H9 (cell line): Measurements from ENCODE around the gene PRSS23. TPM values are rescaled to one million over a fixed set of nuclear protein-coding genes. Genes with fewer than 3 reads are reported as not detected.

Experiments
- DNase-seq: peaks from one replicate; pipeline ENCODE4 v3.0.0-alpha.2; 2017
- H2AFZ ChIP-seq: one replicate; pipeline ENCODE4 v1.6.1; 2013; ENCODE audit warnings: mild to moderate bottlenecking, low read length, control low read depth, moderate library complexity
- H2AK5ac ChIP-seq: 2 replicates; pipeline ENCODE4 v1.6.1; 2013; ENCODE audit warnings: low read length, control low read depth, mixed read lengths; ENCODE audit not compliant: insufficient read length
- H2BK120ac ChIP-seq: one replicate; pipeline ENCODE4 v1.6.1; 2013; ENCODE audit warnings: low read depth, mild to moderate bottlenecking, low read length, control low read depth, inconsistent platforms; ENCODE audit not compliant: poor library complexity, severe bottlenecking
- H2BK12ac ChIP-seq: 2 replicates; pipeline ENCODE4 v1.6.1; 2013; ENCODE audit warnings: low read length, control low read depth, mixed read lengths, low read depth; ENCODE audit not compliant: insufficient read length
- H2BK15ac ChIP-seq: 2 replicates; pipeline ENCODE4 v1.6.1; 2013; ENCODE audit warnings: low read depth, low read length, control low read depth
- H2BK20ac ChIP-seq: one replicate; pipeline ENCODE4 v1.6.1; 2013; ENCODE audit warnings: low read depth, mild to moderate bottlenecking, low read length, control low read depth, inconsistent platforms; ENCODE audit not compliant: poor library complexity, severe bottlenecking
- H2BK5ac ChIP-seq: 2 replicates; pipeline ENCODE4 v1.6.1; 2013; ENCODE audit warnings: low read length, control low read depth, mixed read lengths; ENCODE audit not compliant: insufficient read length
- H3K14ac ChIP-seq: 2 replicates; pipeline ENCODE4 v1.6.1; 2013; ENCODE audit warnings: low read length, control low read depth; ENCODE audit not compliant: insufficient read depth
- H3K18ac ChIP-seq: 2 replicates; pipeline ENCODE4 v1.6.1; 2013; ENCODE audit warnings: low read depth, mild to moderate bottlenecking, mixed read lengths, low read length, control low read depth; ENCODE audit not compliant: insufficient read length
- H3K23ac ChIP-seq: 2 replicates; pipeline ENCODE4 v1.6.1; 2013; ENCODE audit warnings: low read length, control low read depth, mixed read lengths, low read depth; ENCODE audit not compliant: insufficient read length
- H3K23me2 ChIP-seq: 2 replicates; pipeline ENCODE4 v1.6.1; 2013; ENCODE audit warnings: low read depth, mild to moderate bottlenecking, mixed read lengths, low read length, control low read depth; ENCODE audit not compliant: insufficient read length, poor library complexity, severe bottlenecking
- H3K27ac ChIP-seq: 2 replicates; pipeline ENCODE4 v1.5.1; 2013; ENCODE audit warnings: low read length, control low read depth, mixed read lengths, low read depth; ENCODE audit not compliant: insufficient read length
- H3K27me3 ChIP-seq: 2 replicates; pipeline ENCODE4 v1.6.1; 2013; ENCODE audit warnings: low read length, control low read depth, inconsistent platforms; ENCODE audit not compliant: insufficient read depth
- H3K4ac ChIP-seq: 2 replicates; pipeline ENCODE4 v1.6.1; 2013; ENCODE audit warnings: low read depth, mild to moderate bottlenecking, control low read depth, inconsistent platforms, low read length, moderate library complexity
- H3K4me1 ChIP-seq: 2 replicates; pipeline ENCODE4 v1.6.1; 2013; ENCODE audit warnings: low read length, control low read depth, inconsistent platforms; ENCODE audit not compliant: insufficient read depth
- H3K4me2 ChIP-seq: 2 replicates; pipeline ENCODE4 v1.6.1; 2013; ENCODE audit warnings: low read length, control low read depth, mixed read lengths; ENCODE audit not compliant: insufficient read length, insufficient read depth
- H3K56ac ChIP-seq: 2 replicates; pipeline ENCODE4 v1.6.1; 2013; ENCODE audit warnings: low read depth, mild to moderate bottlenecking, mixed read lengths, low read length, control low read depth; ENCODE audit not compliant: insufficient read length
- H3K79me1 ChIP-seq: 2 replicates; pipeline ENCODE4 v1.6.1; 2013; ENCODE audit warnings: low read depth, mild to moderate bottlenecking, moderate library complexity, low read length, control low read depth, inconsistent platforms; ENCODE audit not compliant: insufficient read depth, poor library complexity, severe bottlenecking
- H3K79me2 ChIP-seq: 2 replicates; pipeline ENCODE4 v1.6.1; 2013; ENCODE audit warnings: low read length, control low read depth, inconsistent platforms; ENCODE audit not compliant: insufficient read depth
- H3K9ac ChIP-seq: 2 replicates; pipeline ENCODE4 v1.6.1; 2013; ENCODE audit warnings: low read length, control low read depth, mixed read lengths; ENCODE audit not compliant: insufficient read length; ENCODE audit errors: extremely low read depth
- H3K9me3 ChIP-seq: one replicate; pipeline ENCODE4 v1.6.1; 2013; ENCODE audit warnings: low read depth, low read length, inconsistent platforms; ENCODE audit not compliant: control insufficient read depth
- H3T11ph ChIP-seq: one replicate; pipeline ENCODE4 v1.6.1; 2013; ENCODE audit warnings: mild to moderate bottlenecking, low read length, control low read depth, inconsistent platforms
- H4K20me1 ChIP-seq: one replicate; pipeline ENCODE4 v1.6.1; 2013; ENCODE audit not compliant: control insufficient read depth, insufficient read length, insufficient read depth
- H4K5ac ChIP-seq: 2 replicates; pipeline ENCODE4 v1.6.1; 2013; ENCODE audit warnings: low read depth, mild to moderate bottlenecking, mixed read lengths, low read length, control low read depth; ENCODE audit not compliant: insufficient read length
- H4K8ac ChIP-seq: replicated peaks from 2 replicates; pipeline ENCODE4 v1.6.1; 2013; ENCODE audit warnings: low read length, control low read depth, mixed read lengths, low read depth; ENCODE audit not compliant: insufficient read length
- H4K91ac ChIP-seq: 2 replicates; pipeline ENCODE4 v1.6.1; 2013; ENCODE audit warnings: low read depth, mild to moderate bottlenecking, moderate library complexity, mixed read lengths, low read length, control low read depth; ENCODE audit not compliant: insufficient read length
- H3K27ac Mint-ChIP-seq, 3 experiments: 2 replicates in 2 of 3; 3 replicates in 1 of 3; pipeline ENCODE4 v1.8.0; 2020 to 2021; ENCODE audit warnings: mixed read lengths in 3 of 3, mild to moderate bottlenecking in 1 of 3, moderate library complexity in 1 of 3
- H3K27me3 Mint-ChIP-seq: 2 replicates; pipeline ENCODE4 v1.8.0; 2021; ENCODE audit warnings: low read depth, mild to moderate bottlenecking, moderate library complexity, mixed read lengths
- H3K36me3 Mint-ChIP-seq, 3 experiments: 2 replicates in 2 of 3; 3 replicates in 1 of 3; pipeline ENCODE4 v1.8.0; 2020 to 2021; ENCODE audit warnings: low read depth in 3 of 3, mixed read lengths in 3 of 3; ENCODE audit not compliant: insufficient read depth in 1 of 3
- H3K4me1 Mint-ChIP-seq, 2 experiments: 2 replicates each; pipeline ENCODE4 v1.8.0; 2020; ENCODE audit warnings: mixed read lengths in 2 of 2
- H3K4me3 Mint-ChIP-seq, 2 experiments: 2 replicates in 1 of 2; 3 replicates in 1 of 2; pipeline ENCODE4 v1.8.0; 2020 to 2021; ENCODE audit warnings: mild to moderate bottlenecking in 2 of 2, mixed read lengths in 2 of 2, moderate library complexity in 1 of 2
- H3K9me3 Mint-ChIP-seq, 2 experiments: 2 replicates in 1 of 2; 3 replicates in 1 of 2; pipeline ENCODE4 v1.8.0; 2020; ENCODE audit warnings: mild to moderate bottlenecking in 2 of 2, mixed read lengths in 2 of 2, moderate library complexity in 1 of 2
- CTCF ChIP-seq: fragments of 200-600 bp; sonication (generic); conservative IDR thresholded peaks from 3 replicates; pipeline ENCODE4 v1.8.0; 2021; ENCODE audit warnings: antibody characterized with exemption, mild to moderate bottlenecking
- WGBS: extraction: QIAGEN DNeasy Blood & Tissue Kit; methylation state at CpG from one replicate; pipeline ENCODE4 v1.1.7; 2013; ENCODE audit warnings: missing lambda C conversion rate, low lambda C conversion rate, mixed read lengths; ENCODE audit not compliant: insufficient read length; ENCODE audit errors: extremely low coverage; 5-methylcytosine and 5-hydroxymethylcytosine counted together
- total RNA-seq: library from RNA; stranded (reverse); gene quantifications from 2 replicates; pipeline ENCODE4 v1.2.1, GENCODE V29; 2021

Gene PRSS23
- total RNA-seq, 1 experiment from 2014 or later, result 6.9 TPM

GRCh38 chr11:86798988-86799387 is 1.4 kb upstream of the PRSS23 start:
- H3K9me3 ChIP-seq, result no peaks in the 10 kb centered on the region
- Mint-ChIP-seq H3K9me3 (no peaks in the 10 kb centered on the region), H3K27me3 (peaks cover 29% of the 10 kb centered on the region), H3K4me3 (no peak overlapping the region; a peak in 2 of 5 replicates), H3K27ac (no peak overlapping the region), H3K36me3 (no peaks in the 10 kb centered on the region), H3K4me1 (peaks cover 20 to 27% of the 10 kb centered on the region in 2 experiments)
- no peak overlapping the region for H3K4ac ChIP-seq
- H2AK5ac ChIP-seq, result no peak overlapping the region
- no peak overlapping the region for H3K23ac ChIP-seq
- H3K14ac ChIP-seq, result no peak overlapping the region
- no peak overlapping the region for H2BK5ac ChIP-seq
- H3K4me1 ChIP-seq, result peaks cover 4% of the 10 kb centered on the region; the same call in 1 of the 2 replicates
- H3K23me2 ChIP-seq, result peaks cover 10% of the 10 kb centered on the region
- H4K5ac ChIP-seq, result no peak overlapping the region
- H2AFZ ChIP-seq, result no peak overlapping the region
- H3K27me3 ChIP-seq, result peaks cover 5% of the 10 kb centered on the region; the same call in 1 of the 2 replicates
- H2BK15ac ChIP-seq, result no peak overlapping the region
- no peak overlapping the region for H4K91ac ChIP-seq
- no peak overlapping the region for H3K27ac ChIP-seq
- H3K79me2 ChIP-seq, result no peaks in the 10 kb centered on the region
- no peaks in the 10 kb centered on the region for H4K20me1 ChIP-seq
- H3K79me1 ChIP-seq, result no peaks in the 10 kb centered on the region
- no peak overlapping the region for H3K18ac ChIP-seq
- no peak overlapping the region for H3T11ph ChIP-seq
- H2BK12ac ChIP-seq, result no peak overlapping the region
- no peak overlapping the region for H3K4me2 ChIP-seq
- H2BK20ac ChIP-seq, result no peak overlapping the region
- H4K8ac ChIP-seq, result no peak overlapping the region
- H3K9ac ChIP-seq, result no peak overlapping the region
- no peak for TF ChIP-seq CTCF
- WGBS, result no CpG with 5 or more reads among the region's 5 CpGs
- no peak overlapping the region for H2BK120ac ChIP-seq
- H3K56ac ChIP-seq, result no peak overlapping the region
- no peak for DNase-seq
